NCI-H1092 (cell line): Measurements from ENCODE around the gene KCNH1.

Source experiments
- DNase-seq: peaks from one replicate; lab custom pipeline; 2025; lab: John Stamatoyannopoulos, UW

The KCNH1 gene

DNA sequence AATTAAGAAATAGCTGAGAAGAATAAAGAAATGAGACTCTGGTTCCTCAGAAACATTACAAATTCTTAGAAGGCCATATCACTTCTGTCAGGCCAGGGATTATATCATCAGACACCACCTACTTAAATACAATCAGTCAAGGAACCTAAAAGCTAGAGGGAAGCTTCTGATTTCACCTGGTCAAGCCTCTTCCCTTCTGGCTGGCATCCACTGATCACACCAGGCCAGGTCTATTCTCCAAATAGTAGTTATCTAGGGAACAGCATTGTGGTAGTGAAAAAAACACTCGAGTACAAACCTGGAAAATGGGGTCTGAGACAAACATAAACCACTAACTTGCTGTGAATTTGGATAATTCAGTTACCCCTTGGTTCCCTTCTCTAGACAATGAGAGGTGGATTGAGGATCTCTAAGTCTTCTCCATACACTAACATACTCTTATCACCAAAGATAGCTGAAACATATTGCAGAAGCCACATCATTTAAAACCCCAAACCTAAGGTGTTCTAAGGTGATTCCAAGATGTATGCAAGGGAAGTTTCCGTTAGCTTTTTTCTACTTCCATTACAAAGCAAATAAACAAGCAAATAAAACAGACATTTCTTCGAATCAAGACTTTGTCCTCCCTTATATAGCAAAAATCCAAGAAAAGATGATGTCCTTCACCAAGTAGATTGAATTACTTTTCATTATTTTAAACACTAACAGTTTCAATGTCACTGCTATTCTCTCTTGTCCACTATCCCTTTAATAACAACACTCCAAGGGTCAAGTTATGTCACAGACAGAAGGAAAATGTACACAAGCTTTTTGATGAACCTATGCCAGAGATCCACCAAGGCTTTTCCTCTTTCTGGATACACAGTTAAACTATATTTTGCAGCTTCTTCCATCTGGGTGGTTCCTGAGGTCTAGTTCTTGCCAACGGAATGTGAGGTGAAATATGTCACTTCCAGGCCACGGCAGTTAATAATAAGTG is 212.9 kb downstream of the KCNH1 start:
- no peak for DNase-seq

- no peak for DNase-seq
Measured at GRCh38 chr1:210920258-210920657, 213.7 kb downstream of the KCNH1 start.

DNA sequence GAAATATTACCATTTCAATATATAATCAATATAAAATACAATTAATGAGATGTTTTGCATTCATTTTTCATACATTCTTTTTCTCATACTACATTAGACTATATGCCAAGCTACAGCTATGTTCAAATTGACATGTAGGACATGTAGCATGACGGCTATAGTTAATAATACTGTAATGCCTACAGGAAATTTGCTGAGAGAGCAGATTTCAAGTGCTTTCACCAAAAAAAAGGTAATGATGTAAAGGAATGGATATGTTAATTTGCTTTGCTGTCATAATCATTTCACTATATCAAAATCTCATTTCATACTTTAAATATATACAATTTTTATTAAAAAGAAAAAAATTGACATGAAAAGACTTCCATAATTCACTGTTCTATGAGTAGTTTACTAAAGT is 215.1 kb downstream of the KCNH1 start:
- no peak for DNase-seq

DNA sequence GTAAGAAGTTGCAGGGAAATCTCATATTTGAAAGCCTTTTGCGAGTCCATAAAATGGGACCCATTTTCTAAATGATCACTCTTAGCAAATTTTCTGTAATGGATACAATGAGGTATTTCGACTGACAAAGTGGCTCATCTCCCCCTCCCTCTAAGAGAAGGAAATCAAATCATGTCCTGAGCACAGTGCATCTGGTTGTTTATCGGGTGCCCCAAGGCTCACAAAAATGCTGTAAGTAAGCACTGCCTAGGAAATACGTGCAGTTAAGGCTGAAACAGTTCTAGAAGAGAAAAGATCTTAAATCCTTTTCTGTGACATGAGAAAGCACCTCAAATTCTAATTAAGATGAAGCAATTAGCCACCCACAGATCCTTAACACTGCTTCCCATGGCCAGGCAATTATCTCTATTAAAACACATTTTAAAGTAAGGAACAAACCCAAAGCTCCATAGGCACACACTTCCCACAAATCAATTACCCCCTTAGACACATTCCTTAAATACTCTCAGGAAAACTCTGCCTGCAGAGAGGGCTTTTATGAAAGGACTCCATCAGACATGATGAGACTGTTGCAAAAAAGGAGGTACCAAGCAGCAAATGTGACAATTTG is 216.3 kb downstream of the KCNH1 start:
- no peak for DNase-seq

DNA sequence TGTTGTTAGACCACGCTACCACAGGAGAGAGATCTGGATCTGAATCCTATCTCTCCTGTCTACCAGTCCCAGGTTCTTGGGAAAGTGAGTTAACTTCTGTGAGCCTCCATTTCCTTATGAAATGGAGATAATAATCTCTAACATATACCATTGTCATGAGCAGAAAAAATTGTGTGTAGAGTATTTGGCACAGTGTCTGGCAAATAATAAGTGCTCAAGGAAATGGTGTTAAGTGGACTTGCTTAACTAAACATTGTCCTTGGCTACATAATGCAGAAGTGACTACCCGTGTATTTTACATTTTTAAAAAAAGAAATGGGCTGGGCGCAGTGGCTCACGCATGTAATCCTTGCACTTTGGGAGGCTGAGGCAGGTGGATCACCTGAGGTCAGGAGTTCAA is 217.4 kb downstream of the KCNH1 start:
- DNase-seq: no peak

DNA sequence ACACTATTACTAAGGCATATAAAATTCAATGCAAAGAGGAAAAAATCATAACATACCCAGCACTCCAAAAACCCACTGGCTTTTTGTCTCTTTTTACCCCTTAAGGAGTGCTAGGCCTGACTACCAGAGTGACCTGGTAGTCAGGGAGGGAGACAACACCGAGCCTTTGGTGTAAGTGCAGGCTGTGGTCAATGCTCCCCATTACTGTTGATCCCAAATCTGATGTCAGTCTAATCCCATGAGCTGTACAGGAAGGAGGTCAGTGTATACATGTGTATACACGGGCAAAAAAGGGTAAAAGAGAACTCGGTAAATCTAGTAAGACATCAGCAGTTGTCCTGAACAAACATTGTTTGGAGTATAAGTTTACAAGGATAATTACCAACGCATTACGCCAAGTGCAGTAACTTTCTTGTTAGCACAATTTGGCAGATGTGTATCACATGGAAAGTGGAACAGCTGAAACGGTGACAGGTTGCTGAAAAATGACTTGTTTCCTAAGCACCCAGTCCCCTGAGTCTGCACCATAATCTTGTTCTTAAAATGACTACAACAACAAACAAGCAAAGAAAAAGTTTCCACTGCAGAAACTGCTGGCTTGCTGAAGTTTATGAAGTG is 217.9 kb downstream of the KCNH1 start:
- no peak for DNase-seq

GRCh38 chr1:210912752-210913151 is 221.2 kb downstream of the KCNH1 start:
- no peak for DNase-seq

DNA sequence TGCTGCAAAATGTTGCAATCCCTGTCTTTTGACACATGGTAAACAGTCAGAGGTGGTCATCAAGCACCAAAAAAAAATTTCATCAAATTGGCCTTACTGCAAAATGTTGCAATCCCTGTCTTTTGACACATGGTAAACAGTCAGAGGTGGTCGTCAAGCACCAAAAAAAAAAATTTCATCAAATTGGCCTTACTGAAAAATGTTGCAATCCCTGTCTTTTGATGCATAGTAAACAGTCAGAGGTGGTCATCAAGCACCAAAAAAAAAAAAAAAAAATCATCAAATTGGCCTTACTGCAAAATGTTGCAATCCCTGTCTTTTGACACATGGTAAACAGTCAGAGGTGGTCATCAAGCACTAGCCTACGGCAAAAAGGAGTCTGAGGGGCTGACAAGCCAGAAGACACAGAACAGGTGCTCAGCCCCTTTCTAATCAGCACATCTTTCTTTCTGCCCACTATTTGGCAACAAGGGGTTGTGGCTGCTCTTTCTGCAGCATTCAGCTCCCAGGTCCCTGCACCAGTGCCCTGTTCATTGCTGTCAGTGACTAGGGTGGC is 223.8 kb downstream of the KCNH1 start:
- DNase-seq: no peak

DNA sequence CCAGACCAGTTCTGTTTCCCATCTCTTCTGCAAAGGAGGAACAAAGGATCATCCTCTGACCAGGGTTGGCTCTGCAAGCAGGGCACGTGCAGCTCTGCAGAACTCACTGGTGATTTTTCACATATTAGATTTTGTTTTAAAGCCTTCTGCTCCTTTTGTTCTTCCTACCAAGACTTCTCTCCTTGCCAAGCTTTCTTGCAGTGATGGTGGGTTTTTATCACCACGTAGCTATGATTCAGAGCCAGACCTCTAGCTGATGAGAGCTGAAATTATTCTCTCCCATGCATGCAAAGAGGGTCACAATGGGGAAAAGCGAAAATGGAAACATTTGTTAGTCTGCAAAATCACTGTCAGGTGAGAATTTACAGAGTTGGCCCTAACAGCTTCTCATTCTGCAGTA is 225.2 kb downstream of the KCNH1 start:
- DNase-seq: no peak

DNA sequence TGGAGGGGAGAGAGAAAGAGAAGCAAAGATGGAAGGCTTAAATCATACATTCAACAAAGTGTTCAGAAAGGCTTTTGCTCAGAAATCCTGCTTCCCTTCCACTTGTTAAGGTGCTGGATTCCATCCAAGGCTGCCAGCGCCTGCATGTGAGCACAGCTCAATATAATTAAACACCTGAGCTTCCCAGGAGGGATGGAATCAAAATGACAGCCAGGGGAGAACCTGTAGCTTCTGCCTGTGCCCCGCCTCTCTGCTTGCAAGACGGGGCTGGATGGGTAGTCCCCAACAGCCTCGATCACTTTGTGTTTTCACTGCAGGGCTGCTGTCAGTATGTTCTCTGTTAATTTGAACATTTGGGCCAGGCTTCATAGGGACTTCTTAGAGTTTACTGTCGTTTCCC is 225.7 kb downstream of the KCNH1 start:
- peak; percentile 5 for DNase-seq

DNA sequence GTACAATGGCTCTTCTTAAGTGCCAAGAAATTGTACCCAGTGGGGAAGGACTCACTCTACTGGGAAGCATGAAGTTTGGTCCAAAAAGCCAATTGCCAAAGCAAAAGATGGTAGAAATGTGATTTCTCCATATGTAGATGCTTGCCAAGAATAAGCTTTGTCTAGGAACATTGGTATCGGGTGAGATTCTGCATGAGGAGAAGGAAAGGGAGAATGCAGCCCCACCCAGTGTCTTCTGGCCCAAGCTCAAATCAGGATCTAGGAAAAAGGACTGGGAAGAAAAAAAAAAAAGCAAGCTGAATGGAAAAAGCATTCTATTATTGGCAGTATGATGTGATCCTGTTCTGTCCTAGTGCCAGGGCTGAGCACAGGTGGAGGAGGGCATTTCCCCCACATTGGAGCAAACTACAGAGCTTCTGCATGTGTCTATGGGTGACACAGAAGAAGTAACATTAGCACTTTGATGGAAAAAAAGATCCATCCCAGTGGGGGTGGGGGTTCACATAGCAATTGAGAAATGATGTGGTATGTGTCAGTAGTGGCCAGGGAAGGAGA is 226.6 kb downstream of the KCNH1 start:
- DNase-seq: no peak

DNA sequence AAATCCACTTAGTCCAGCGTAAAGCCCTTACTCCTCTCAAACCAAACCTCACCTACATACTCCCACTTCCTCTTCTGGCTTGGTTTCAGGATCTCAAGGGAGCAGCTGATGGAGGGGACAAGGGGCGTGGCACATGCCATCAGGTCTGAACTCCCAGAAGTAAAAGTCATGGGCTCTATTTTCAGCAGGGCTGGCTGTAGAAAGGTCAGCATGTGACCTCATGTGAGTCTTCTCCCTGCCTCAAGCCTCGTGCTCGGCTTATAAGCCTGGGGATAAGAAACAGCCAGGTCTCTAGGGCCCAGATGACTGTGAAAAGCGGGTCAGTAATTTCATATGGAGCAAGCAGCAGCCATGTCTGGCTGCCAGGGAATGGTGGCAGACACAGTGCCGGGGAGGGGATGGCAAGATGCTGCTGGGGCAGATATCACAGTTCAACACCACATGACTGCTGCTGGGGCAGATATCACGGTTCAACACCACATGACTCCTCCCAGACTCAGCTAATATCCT is 227.9 kb downstream of the KCNH1 start:
- DNase-seq: no peak

DNA sequence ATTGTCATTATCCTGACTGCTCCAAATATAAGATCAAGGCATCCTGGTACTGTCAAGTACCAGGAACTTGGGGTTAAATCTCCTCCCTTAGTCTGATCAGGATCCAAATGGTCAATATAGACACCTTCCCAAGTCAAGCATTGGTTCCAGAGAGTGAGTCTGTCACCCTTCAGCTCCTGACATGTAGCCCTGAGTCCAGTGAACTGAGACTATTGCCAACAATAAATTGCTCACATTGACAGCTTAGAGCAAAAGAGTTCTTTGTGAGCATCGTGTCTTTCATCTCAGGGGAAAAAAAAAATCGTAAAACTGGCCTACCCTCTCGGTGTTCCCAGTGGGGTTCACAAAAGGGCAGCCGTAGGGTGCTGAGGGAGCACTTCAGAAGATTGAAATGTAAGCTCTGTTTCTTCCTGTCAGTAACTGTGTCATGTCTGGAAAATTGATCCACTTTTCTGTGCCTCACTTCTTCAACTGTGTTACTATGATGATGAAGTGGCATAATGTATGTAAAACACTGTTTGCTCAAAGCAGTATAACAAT is 228.5 kb downstream of the KCNH1 start:
- DNase-seq: no peak

DNA sequence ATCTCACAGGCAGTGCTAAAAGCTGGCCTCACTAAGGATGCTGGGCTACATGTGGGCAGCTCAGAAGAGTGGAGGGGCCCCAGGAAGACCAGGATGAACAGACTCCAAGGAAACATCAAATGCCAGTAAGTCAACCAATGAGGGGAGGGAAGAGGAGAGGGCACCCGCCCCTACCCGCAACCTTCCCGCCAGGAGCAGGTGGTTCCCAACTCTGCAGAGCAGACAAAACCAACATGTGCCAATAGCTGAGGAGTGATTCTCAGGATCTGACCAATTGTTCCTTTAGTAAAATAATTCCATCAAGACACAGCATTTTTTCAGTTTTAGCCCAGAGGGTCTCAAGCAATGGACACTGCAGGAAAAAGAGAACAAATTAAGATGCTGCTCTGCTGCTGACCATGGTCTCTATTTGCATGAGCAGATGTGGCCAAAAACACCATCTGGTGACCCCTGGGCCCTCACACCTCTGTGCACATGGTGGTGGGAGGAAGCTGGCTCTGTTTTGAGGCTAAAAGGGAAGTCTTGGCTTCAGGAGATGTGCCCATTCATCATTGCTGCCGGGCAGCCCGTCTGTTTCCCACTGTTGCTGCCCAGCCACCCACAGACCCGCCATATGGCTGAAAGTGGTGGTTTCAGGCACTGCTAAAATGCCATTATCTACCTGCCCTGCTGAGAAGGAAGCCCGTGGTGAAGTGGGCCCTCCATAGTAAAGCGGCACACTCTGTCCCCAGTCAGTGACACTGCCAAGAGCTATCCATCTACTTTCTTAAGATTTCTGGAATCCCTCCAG is 231.8 kb downstream of the KCNH1 start:
- no peak for DNase-seq

- DNase-seq: no peak
Measured at GRCh38 chr1:210900820-210901219, 233.1 kb downstream of the KCNH1 start.

DNA sequence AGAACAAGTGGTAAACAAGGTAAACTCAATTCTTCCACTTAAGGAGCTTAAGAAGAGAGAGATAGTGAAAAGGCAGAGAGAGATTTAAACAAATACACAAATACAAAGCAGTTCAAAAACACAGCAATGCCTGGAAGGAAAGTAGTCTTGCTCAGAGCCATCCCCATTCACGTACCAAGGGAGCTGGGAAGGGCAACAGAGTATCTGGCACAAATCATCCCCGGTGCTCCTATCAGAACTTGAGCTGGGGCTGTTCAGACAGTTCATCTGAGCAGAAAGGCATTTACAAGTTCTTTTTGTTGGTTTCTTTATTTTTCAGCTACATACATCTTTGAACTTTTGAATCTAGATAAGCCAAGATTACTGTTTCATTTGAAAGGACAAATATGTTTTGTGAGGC is 233.9 kb downstream of the KCNH1 start:
- no peak for DNase-seq

GRCh38 chr1:210899676-210900075 is 234.3 kb downstream of the KCNH1 start:
- no peak for DNase-seq

- no peak for DNase-seq
Measured at GRCh38 chr1:210898473-210898872, 235.5 kb downstream of the KCNH1 start.

DNA sequence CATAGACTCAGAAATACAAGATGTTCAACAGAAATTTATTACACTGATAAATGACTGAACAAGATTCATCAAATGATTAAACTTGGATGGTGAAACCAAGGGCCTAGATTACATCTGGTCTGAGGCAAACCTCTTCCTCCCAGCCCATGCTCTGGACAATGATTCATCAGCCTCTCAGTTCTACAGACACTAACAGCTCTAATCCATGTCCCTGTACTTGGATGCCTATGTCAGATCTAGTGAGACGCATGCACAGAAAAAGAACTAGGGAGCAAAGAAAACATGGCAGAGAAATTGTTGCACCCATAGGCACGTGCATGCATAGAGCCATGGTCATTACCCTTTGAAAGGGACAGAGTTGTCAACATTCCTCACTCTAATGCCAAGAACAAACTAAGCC is 250.1 kb downstream of the KCNH1 start:
- no peak for DNase-seq

DNA sequence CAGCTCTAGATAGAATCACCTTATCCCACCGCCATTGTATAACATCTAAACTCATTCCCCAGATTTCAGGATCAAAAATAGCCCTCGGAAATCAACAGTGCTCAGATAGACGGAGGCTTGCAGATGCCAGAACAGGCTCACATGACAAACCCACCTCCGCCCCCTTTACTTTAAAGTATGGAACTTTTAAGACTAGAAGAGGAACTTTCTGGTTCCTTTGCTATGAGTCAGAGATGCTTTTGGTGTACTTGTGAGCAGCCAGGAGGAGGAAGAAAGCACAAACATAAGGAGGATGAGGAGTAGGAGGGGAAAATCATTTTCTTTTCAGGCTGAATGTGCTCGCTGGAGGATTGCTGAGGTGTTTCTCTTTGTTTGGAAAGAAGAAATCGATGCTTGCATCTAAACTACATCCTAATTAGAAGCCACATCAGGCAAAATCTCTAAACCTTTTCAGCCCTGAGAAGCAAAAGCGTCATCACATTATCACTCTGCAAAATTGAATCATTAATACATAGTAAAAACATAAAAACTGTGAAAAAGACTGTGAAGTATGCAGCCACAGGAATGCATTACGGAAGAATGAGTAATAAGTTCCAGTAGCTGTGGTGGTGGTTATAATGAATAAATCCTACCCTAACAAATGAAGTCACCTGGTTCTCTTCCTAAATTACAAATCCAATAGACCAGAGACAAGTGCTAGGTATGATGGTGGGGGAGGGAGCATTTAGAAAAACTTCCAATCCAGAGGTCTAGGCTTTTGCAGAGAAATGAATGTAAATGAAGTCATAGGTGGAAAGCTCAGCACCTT is 251.3 kb downstream of the KCNH1 start:
- DNase-seq: no peak
